SIG-M5 treated with dmso at 0.1 percent for 504 hours (cell line): ENCODE measurements around the gene BLID.

ENCODE experiments used
- DNase-seq: peaks from one replicate; lab custom pipeline; 2025; ENCODE audit not compliant: unreplicated experiment; lab: John Stamatoyannopoulos, UW

BLID gene

DNA sequence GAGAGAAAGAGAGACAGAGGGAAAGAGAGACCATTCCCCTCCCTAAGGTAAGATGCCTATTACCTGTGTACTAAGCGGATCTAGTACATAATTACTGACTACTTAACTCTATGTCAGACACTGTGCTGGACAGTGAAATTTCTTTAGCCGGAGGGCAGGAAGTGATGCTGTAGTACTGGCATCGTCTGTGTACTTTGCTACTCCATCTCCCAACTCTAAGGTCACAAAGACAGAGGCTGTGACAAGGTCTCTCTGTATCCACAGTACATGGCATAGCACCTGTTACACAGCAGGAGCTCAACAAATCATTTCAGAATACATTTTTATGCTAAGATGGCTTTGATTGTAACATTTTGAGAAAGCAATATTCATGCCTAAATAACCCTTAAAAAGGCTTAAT is 9.0 kb downstream of the BLID start:
- DNase-seq: no peak

- DNase-seq: no peak
Observed at GRCh38 chr11:122105044-122105758, 10.8 kb downstream of the BLID start.

DNA sequence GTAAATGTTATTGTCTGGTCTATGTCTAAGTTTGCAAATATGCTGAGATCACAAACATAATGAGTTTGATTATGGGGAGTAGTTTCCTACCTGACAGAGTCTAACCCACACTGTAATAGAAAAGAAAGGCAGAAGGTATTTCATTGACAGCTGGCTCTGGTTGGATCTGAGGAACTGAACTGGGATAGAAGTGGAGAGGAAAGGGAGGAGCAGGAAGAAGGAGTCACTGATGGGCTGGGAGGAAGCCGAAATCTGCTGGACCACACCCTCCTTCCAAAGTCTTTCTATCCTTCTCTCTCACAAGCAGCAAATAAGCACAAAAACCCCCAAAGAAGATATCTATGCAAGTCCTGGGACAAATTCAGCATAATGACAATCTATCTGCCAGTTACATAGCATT is 11.7 kb downstream of the BLID start:
- DNase-seq: no peak

DNA sequence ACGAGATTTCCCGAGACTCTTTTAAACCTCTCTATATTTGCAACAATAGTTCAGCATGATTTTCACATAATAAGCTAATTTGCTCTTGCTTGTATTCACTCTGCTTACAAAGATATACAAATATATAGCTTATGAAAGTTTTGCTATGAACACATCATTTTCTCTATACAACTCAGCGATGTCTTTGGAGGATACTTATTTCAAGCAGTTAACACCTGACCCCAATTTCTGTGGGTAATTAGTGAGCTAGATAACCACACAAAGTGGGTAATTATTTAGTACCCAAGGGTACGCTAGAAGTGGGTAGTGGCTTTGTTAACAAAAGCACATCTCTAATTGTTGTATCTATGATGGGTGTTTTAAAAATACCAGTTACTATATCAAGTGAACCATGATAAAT is 12.3 kb downstream of the BLID start:
- no peak for DNase-seq

DNA sequence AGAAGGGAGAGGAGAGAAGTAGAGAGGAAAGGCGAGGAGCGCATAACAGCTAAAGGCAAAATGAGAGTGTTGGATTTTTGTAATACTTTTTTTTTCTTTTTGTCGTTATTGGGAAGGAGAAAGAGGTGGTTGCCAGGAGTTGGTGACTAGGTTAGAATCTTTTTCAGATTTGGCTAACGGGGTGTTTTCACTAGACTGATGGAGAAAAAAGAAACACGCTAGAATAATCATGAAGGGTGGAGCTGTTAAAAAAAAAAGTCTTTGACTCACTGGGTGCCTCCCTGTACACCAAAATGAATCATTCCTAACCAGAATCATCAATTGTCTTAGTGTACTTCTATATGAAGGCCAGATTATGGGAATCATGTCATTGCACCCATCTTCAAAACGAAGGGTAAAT is 12.7 kb downstream of the BLID start:
- no peak for DNase-seq

DNA sequence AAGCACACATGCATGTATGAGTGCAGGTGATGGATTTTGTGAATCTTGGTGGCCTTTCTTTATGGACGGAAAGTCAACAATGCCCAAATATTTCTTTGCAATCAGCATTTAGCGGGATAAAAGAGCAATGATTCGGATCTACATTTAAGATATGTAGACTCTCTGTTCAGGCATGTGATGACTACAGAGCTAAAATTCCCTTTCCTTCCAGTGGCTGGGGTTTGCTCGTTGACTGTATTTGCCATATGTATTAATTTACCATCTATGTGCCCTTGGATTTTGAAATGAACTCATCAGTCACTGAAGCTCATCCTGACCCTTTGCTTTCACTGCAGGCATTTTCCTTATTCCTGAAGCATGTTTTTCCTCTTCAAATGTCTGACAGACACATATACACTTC is 13.6 kb downstream of the BLID start:
- no peak for DNase-seq

- DNase-seq: no peak
Observed at GRCh38 chr11:122101625-122102291, 14.3 kb downstream of the BLID start.

DNA sequence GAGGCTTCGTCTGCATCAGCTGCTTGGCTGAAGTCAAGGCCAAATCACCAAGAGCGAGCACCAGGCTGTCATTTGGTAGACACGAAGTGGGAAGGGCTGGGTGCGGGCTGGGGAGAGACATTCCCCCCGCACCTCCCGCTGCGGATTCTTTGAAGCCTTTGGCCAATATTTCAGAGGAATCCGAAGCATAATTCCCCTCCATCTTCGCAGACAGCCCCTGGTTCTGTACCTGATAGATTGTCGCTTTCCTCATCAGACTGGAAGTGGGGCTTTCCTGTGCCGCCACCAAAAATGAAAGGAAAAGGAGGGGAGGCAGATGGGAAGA is 15.3 kb downstream of the BLID start:
- no peak for DNase-seq

GRCh38 chr11:122100037-122100755 is 15.8 kb downstream of the BLID start:
- no peak for DNase-seq

- no peak for DNase-seq
Observed at GRCh38 chr11:122099374-122100036, 16.5 kb downstream of the BLID start.

DNA sequence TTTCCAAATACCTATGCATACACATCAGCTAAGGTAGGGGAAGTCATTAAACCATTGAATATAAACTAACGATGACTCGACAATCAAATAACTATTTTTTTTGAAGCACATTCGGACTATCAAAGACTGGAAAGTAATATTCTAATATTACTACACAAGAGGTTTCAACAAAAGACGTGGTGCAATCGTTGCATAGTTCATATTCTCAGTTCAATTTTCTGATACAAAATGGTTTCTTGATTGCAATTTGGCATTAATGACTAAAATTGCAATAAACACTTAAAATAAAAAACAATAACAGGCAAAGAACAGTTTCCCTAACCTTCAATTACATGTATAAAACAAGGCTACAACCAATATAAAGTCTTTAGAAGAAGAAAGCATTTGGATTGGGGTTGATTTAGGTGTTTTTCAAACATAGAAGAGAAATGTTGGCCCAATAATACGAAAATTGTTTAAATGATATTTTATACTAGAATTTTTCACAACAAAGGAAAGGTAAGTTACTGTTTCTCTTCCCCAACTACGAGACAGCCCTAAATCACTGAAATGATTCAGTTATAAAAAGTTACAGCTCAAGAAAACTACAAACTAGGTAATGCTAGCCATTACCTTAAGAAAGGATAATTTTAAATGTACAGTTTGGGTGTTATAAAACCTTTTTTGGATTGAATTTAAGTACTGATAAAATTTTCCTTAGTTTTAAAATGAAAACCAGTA is 17.6 kb downstream of the BLID start:
- no peak for DNase-seq

- no peak for DNase-seq
Observed at GRCh38 chr11:122097419-122098001, 18.5 kb downstream of the BLID start.

- no peak for DNase-seq
Observed at GRCh38 chr11:122096272-122097112, 19.5 kb downstream of the BLID start.

DNA sequence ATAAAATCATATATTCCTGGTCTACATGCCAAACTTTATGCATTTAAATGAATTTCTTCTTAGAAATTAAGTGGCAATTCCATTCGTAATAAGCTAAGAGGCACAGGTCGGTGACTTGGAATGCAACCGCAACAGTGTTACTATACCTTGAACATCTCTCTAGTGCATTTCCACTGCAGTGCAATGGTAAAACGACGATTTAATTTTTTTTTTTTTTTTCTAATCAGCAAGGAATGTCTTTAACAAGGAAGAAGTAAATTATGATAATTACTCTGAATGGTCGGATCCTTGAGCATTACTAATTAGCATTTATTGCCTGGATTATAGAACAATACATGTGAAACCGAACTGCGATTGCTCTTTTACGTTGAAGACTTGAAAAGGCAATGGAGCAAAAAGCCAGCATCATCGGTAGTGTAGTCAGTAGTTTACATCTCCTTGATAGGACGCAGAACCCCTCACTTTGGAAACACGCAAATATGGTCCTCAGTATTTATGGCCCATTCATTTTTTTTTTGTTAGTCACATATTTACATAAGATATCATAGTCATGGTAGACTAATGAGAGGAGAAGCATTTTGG is 20.2 kb downstream of the BLID start:
- DNase-seq: no peak

DNA sequence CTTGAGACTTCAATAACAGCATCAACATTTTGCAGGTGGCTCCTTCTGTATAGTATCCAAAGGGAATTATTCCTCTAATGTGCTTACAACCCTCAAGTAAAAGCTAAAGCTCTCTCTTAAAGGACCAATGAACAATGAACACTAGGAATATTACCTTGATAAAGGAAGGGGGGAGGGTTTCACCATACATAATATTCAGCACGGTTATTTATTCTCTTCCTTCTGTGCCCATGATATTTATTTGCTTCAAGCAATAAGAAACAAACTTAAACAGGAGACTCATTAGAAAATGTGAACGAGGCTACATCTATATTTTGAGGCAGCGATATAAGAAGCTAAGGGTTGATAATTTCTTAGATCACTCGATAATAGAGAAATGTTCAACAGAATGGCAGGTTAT is 21.2 kb downstream of the BLID start:
- no peak for DNase-seq

DNA sequence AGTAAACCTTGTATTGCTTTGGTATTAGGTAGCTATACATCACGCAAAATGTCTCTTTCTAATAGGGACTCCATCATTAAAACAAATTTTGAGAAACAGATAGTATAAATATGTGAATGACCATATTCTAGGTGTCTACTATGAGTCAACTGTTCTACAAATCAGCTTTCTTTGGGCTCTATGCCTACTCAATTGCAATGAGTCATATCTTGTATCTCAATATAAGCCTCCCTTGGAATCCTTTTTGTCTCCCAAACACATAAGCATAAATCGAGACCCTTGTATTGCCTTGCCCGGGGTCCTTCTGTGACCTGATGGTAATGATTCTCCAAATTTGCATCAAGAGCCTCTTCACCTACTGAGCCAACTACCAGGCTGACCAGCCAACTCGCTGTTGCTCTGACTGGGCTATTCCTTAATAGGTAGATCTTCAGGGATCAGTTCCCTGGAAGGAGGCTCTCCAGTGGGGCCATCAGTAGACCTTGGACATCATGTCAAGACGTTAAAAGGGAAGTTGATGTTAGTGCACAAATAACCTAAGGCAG is 22.2 kb downstream of the BLID start:
- DNase-seq: no peak

DNA sequence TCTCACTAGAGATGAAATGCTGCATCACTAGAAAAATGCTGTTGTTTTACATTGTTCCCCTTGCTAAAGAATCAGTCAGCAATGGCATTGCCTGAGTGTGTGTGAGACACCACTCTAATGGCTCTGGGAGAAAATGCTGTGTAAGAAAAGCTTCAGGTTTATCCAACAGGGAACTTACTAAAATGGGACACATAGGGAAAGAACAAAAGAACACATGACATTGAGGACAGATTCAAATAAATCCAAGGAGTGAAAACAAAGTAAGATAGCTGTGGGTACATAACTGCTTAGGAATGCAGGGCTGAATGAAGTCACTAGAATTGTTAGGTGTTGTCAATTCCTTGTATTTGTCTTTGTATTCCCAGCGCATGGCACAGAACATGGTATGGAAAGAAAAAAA is 24.2 kb downstream of the BLID start:
- DNase-seq: no peak

- DNase-seq: no peak
Observed at GRCh38 chr11:122089111-122089510, 26.9 kb downstream of the BLID start.

- DNase-seq: no peak
Observed at GRCh38 chr11:122085712-122086111, 30.3 kb downstream of the BLID start.
